Measurements from ENCODE around the gene RAB5A.
"Not testable (repeated sequence)": the region's sequence is repeated elsewhere in the genome, so short reads cannot be mapped to it uniquely, and the experiment has no call there.

The RAB5A gene

GRCh38 chr3:19946832-19947548, at the start of gene RAB5A:
Gene RAB5A, plus strand, starts transcription at chr3:19947097. Its CDS starts 3,802 bp downstream, at chr3:19950899.
- DNase-seq = peak; percentile 98

- no peak for DNase-seq
These were observed 48.2 kb upstream of the RAB5A start for GRCh38 chr3:19898721-19899120.

DNA sequence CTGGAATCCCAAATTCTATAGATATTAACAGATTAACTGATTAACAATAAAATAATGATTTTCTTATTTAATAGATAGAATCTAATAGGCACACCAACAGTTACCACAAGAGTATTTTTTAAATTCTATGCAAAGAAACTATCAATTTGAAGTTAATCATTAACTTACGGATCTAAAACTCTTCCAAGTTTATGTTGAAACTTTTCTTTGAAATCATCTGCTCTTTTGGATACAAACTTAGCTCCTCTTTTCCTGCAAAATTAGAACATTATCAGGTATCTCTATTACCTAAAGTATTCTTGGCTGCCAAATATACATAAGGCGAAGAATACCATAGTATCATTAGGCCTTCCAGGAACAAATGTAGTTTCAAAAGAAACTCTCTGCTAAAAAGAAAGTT, 47.6 kb upstream of the RAB5A start:
- DNase-seq = no peak

- not testable (repeated sequence) for DNase-seq
These were observed 47.1 kb upstream of the RAB5A start for GRCh38 chr3:19899833-19900232.

DNA sequence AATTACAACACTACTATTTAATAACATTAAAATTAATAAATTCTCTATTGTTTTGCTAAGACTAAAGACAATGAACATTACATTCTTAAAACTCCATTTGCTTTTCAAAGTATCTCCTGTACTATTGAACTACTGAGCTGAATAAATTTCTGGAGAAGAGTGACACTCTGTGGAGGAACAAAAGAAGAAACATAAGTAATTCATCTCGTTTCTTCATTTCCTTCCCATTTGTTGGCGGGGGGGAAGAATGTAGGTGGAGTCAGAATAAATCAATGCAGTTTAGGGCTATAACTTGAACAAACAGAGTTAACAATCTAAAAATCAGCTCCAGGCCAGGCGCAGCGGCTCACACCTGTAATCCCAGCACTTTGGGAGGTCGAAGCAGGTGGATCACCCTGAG, 45.6 kb upstream of the RAB5A start:
- DNase-seq = no peak

DNA sequence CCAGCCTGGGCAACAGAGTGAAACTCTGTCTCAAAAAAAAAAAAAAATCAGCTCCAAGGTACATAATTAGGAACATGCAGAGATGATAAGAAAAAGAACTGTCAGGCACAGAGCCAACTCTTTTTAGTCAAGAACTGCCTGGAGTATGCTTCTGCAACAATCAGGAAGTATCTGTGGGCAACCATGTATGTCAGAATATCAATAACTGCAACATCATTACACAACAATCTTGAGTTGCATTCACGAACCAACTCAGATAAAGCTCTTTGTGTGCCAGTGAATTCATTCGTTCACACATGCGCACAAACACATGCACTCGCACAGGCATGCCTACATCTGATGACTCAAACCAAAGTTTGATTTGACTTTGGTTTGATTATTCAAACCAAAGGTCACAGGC, 45.0 kb upstream of the RAB5A start:
- no peak for DNase-seq

- DNase-seq = no peak
These were observed 43.2 kb upstream of the RAB5A start for GRCh38 chr3:19903649-19904048.

DNA sequence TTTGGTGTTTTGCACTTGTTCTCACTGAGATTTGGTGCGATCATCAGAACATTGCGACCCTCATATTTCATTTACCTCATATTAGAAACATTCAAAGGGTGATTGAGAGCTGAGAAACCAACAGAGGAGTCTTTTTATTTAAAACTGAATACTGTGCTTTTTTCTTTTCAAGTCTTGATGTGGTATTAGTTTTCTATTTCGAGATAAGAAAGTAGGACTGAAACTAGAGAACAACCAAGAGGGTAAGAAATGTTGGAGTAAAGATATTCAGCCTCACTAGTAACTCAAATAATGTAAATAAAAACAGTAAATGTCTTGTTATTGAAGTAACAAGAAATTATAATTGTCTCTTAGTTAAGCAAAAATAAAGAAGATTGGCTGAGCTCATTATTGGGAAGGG, 39.4 kb upstream of the RAB5A start:
- no peak for DNase-seq

DNA sequence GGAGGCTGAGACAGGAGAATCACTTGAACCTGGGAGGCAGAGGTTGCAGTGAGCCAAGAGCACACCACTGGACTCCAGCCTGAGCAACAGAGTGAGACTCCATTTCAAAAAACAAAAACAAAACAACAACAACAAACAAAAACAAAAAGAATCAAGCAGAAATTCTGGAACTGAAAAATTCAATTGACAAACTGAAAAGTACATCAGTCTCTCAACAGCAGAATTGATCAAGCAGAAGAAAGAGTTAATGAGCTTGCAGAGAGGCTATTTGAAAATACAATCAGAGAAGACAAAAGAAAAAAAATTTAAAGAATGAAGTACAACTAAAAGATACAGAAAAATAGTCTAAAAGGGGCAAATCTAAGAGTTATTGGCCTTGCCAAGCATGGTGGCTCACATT, 35.4 kb upstream of the RAB5A start:
- DNase-seq = no peak

- DNase-seq = no peak
These were observed 29.7 kb upstream of the RAB5A start for GRCh38 chr3:19917167-19917566.

- no peak for DNase-seq
These were observed 26.4 kb upstream of the RAB5A start for GRCh38 chr3:19920401-19921080.

- peak; percentile 60 for DNase-seq
These were observed 15.7 kb upstream of the RAB5A start for GRCh38 chr3:19931180-19931692.

GRCh38 chr3:19931767-19932188, 15.1 kb upstream of the RAB5A start:
- DNase-seq = no peak

DNA sequence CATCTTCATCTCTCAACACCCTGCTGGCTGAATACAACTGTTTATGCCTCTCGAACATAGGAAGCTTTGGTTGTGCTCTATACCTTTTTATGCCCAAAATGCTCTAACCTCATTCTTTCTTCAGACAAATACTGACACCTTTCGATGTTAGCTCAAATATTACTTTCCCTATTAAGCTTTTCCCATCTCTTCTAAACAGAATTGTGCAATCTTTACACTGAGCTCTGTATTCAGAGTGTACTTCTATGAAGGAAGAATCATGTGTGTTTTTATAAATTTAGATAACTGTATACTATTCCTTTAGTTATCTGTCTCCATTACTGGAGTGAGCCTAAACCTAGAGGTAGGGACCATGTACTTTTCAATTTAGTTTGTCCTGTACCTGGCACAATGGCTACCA, 14.5 kb upstream of the RAB5A start:
- no peak for DNase-seq

DNA sequence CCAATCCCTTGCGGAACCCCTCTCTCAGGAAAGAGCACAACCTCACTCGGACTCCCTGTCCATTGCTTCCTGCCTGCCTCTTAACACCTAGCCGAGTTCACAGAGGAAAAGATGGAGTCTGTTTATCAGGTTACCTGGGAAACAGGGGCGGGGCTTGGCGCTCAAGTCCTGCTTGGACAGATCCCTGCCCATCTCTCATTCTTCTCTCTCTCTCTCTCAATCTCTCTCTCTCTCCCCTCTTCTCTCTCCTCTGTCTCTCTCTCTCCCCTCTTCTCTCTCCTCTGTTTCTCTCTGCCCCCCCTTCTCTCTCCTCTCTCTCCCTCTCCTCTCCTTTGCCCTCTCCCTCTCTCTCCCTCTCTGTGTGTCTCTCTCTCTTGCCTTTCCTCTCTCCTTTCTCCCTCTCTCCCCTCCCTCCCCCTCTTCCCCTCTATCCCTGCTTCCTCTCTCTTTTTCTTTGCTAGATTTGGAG, 12.8 kb upstream of the RAB5A start, which contains the start of gene EFHB:
EFHB (minus strand) TSS at position 120 of the 469 bp plus-strand sequence. CDS start 199 bp downstream, outside the sequence.
- DNase-seq = peak; percentile 42

GRCh38 chr3:19937459-19938294, 9.2 kb upstream of the RAB5A start:
- DNase-seq = peak; percentile 22

DNA sequence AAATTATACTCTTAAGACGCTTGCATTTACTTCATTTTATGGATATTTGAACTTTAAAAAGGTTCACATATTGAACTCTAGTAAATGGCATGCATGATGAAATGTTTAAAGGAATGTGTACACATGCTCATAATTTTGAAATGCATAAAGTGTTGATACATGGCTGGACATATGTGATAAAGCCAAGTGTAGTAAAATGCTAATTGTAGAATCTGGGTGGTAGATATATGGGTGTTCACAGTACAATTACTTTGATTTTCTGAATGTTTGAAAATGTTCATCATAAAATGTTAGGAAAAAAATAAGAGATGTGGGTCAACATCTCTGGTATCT, 8.6 kb upstream of the RAB5A start:
- no peak for DNase-seq

GRCh38 chr3:19940643-19941042, 6.3 kb upstream of the RAB5A start:
- DNase-seq = no peak

DNA sequence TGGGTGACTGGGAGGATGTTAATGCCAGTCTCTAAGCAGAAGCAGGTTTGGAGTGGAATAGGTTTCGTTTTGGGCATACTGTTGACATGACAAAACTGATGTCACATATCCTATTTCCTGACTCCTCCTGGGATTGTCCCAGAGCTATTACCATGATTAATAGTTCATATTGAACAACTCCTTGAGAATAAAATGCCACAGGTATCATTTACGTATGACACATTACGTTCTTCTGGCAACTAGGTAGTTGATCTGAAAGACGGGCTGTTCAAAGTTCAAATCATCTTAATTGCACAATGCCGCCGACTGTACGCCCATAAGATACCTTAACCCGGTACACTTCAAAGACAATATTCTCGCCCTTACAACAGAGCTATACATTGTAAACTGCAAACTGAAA, 1.4 kb upstream of the RAB5A start:
- no peak for DNase-seq

- peak; percentile 13 for DNase-seq
These were observed 697 bp upstream of the RAB5A start for GRCh38 chr3:19945969-19946831.

DNA sequence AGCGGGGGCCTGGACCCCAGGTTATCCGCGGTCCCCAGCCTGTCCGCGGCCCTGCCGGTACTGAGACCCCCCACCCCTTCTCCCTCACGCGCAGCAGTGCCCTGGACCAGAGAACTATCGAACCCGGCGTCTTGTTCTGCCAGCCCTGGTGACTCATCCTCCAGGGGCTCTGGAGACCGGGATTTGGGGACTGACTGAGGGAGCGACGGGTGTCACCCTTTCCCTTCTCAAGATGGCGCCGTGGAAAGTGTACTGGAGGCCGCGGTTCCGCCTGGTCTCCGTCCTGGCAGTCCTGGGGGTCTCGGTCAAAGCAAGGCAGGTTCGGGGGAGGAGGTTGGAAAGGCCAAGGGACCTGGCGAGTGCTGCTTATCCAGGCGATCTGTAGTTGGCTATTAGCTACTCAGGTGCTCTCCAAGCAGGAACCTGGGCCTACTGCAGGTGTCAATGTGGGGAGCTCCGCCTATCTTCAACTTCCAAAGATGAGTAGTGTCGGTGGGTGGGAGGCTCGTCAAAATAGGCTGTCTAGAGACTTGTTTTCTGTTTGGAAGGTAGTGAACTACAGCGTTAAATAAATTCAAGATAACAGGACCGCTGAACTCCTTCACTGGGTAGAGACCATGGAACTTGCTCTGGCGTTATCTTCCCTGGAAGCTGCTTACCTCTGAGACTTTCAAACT, 790 bp downstream of the RAB5A start:
- DNase-seq = peak; percentile 59

DNA sequence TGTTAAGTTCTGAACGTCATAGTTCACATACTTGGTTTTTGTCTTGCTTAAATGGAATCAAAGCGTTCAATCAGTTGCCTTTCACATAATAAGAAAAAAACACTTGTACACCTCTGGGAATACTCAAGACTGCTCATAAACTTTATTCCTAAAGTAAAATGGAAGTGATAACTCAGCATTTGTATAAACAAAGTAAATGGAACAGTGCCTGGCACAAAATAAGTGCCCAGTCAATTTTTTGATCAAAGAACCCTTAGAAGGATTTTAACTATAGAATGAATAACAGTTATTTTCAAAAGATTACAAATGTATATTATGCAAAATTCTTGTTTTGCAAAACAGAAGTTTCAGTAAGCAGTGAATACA, 1.3 kb downstream of the RAB5A start:
- DNase-seq = no peak
